Measurements from ENCODE around the gene ARHGAP18. TPM values are rescaled to one million over a fixed set of nuclear protein-coding genes. Genes with fewer than 3 reads are reported as not detected.

Gene ARHGAP18
- total and polyA plus RNA-seq, 10 of the 15 experiments (the other 5 are each of a cell fraction or from before 2014, with no cell fraction given), result 18.2 to 52.2 (median 31.7) TPM

DNA sequence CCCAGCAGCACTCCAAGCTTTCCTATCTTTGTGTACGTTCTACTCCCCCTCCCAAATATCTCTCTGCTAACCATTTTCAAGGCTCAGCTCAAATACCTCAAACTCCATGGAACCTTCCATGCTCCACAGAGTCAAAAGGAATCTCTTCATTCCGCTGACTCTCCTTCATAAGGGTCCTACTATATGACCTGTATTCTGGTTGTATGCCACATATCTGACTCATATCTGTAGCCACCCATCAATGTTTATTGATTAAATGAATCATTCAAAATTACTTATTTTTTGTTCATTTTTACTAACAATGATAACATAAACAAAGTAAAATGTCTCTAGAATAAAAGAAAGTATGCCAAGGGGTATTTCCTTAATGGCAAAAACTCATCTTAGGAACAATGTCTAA is 123.2 kb downstream of the ARHGAP18 start (continued):
- no peak for TF ChIP-seq E2F4 (IDR thresholded peaks at IDR 0.05; ENCODE audit: low read depth, low read length)
- no peak for TF ChIP-seq POU2F2 (IDR thresholded peaks at IDR 0.05; ENCODE audit: borderline replicate concordance, low read depth, low read length)
- TF ChIP-seq FOS (IDR thresholded peaks at IDR 0.05; ENCODE audit: borderline replicate concordance, extremely low read depth, insufficient read length), result no peak
- no peak for TF ChIP-seq MEF2A (IDR thresholded peaks at IDR 0.05; ENCODE audit: insufficient read depth, low read depth, low read length)

GRCh38 chr6:129583866-129584265 is 126.1 kb downstream of the ARHGAP18 start:
- Histone ChIP-seq H3K4me1 (ENCODE audit: control insufficient read depth, insufficient read depth, low read length) (no peaks in the 10 kb centered on the region), H3K4me2 (ENCODE audit: control insufficient read depth, insufficient read depth) (no peak overlapping the region), H3K27ac (ENCODE audit: control insufficient read depth, insufficient read depth) (no peak overlapping the region), H3K9ac (ENCODE audit: control insufficient read depth, insufficient read depth, low read length) (no peak overlapping the region), H4K20me1 (ENCODE audit: control insufficient read depth, insufficient read depth) (no peaks in the 10 kb centered on the region), H2AFZ (ENCODE audit: control insufficient read depth, low read depth, low read length) (no peak overlapping the region), H3K36me3 (ENCODE audit: control insufficient read depth in 2 of 2, insufficient read depth in 2 of 2, low read length in 1 of 2) (peaks cover 0 to 14% of the 10 kb centered on the region in 2 experiments; a peak in 1 of 4 replicates), H3K9me3 (replicated peaks; ENCODE audit: control insufficient read depth, insufficient read depth, low read length) (no peaks in the 10 kb centered on the region; the same call in 2 of the 3 replicates), H3K27me3 (replicated peaks in 1 of 2; ENCODE audit: control insufficient read depth in 2 of 2, insufficient read depth in 2 of 2, low read length in 1 of 2) (no peaks in the 10 kb centered on the region), H3K4me3 (no peak overlapping the region), H3K79me2 (ENCODE audit: control insufficient read depth, insufficient read depth, low read length) (no peaks in the 10 kb centered on the region)
- POLR2A ChIA-PET, result no interaction called here
- RAD21 ChIA-PET (ENCODE audit: unreplicated experiment), result no interaction called here
- DNase-seq (ENCODE audit: low read depth, low spot score), result no peak
- FAIRE-seq, result no peak
- in situ Hi-C loops (cut with MboI), result no loop called here
- 97% methylated on average over 7 of the region's 7 CpGs for WGBS (ENCODE audit: insufficient coverage, insufficient replicate concordance, low lambda C conversion rate, missing lambda C conversion rate)
- CTCF ChIA-PET, result interaction anchor here (4.2 kb wide), 1 partner anchor 14 kb away, joined by 21 read pairs; no protein-coding TSS in a partner anchor
- no TSS peak for BruUV-seq (replicated peaks)
- SMC1A ChIA-PET (ENCODE audit: uncharacterized antibody, unreplicated experiment), result interaction anchor here (0.6 to 1.6 kb wide), 2 partner anchors 14 to 40 kb away, joined by 3 to 10 read pairs; no protein-coding TSS in a partner anchor
- ATAC-seq, result no peak
- intact Hi-C loops (cut with micrococcal nuclease; ENCODE audit: unreplicated experiment), result no loop called here
- TF ChIP-seq KLF5 (IDR thresholded peaks at IDR 0.05; ENCODE audit: partially characterized antibody), result no peak
- TF ChIP-seq SREBF1 (IDR thresholded peaks at IDR 0.05; ENCODE audit: low read length), result no peak
- no peak for TF ChIP-seq NR2F1 (conservative IDR thresholded peaks at IDR 0.05)
- no peak for TF ChIP-seq CHD1 (IDR thresholded peaks at IDR 0.05; ENCODE audit: low read depth, low read length)
- TF ChIP-seq, protein P1, sequence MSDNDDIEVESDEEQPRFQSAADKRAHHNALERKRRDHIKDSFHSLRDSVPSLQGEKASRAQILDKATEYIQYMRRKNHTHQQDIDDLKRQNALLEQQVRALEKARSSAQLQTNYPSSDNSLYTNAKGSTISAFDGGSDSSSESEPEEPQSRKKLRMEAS (IDR thresholded peaks at IDR 0.05; ENCODE audit: low read depth, low read length), result no peak
- TF ChIP-seq ELK1 (IDR thresholded peaks at IDR 0.05; ENCODE audit: low read depth, low read length), result no peak
- no peak for TF ChIP-seq ZZZ3 (IDR thresholded peaks at IDR 0.05; ENCODE audit: control insufficient read depth, insufficient read length, low read depth)
- TF ChIP-seq SREBF2 (IDR thresholded peaks at IDR 0.05; ENCODE audit: low read length), result no peak
- no peak for TF ChIP-seq HDGF (IDR thresholded peaks at IDR 0.05)
- no peak for TF ChIP-seq SMAD5 (IDR thresholded peaks at IDR 0.05; ENCODE audit: low read depth)
- no peak for TF ChIP-seq JUNB (IDR thresholded peaks at IDR 0.05)
- TF ChIP-seq IKZF1 (conservative IDR thresholded peaks at IDR 0.05), result no peak
- TF ChIP-seq FOXM1 (IDR thresholded peaks at IDR 0.05; ENCODE audit: low read depth, low read length), result no peak
- TF ChIP-seq IKZF2 (IDR thresholded peaks at IDR 0.05), result no peak
- TF ChIP-seq NR2C2 (IDR thresholded peaks at IDR 0.05; ENCODE audit: borderline replicate concordance, control insufficient read depth, insufficient read length, low read depth), result no peak
- TF ChIP-seq PKNOX1 (IDR thresholded peaks at IDR 0.05), result no peak
- no peak for TF ChIP-seq SIN3A (IDR thresholded peaks at IDR 0.05; ENCODE audit: low read depth, low read length)
- no peak for TF ChIP-seq ZNF622 (IDR thresholded peaks at IDR 0.05)

All from GM12878 (cell line).